Neutrophil (primary cell): ENCODE measurements around the gene SAMD14.

ENCODE experiments used
- H3K27ac ChIP-seq: fragments of 200-600 bp; sonication (generic); 2 replicates; pipeline ENCODE4 v1.5.1; 2016; ENCODE audit warnings: mild to moderate bottlenecking, moderate library complexity
- H3K27me3 ChIP-seq: fragments of 200-600 bp; sonication (generic); 2 replicates; pipeline ENCODE4 v1.6.0; 2016; ENCODE audit warnings: mild to moderate bottlenecking
- H3K36me3 ChIP-seq: fragments of 200-600 bp; sonication (generic); 2 replicates; pipeline ENCODE4 v1.5.1; 2017
- H3K4me1 ChIP-seq, 2 experiments: fragments of 200-600 bp in 1 of 2; sonication (generic) in 1 of 2; 1 replicate in 1 of 2; 2 replicates in 1 of 2; pipeline versions ENCODE4 v1.5.1 to v1.6.1; 2013 to 2016; ENCODE audit warnings: low read depth in 1 of 2, low read length in 1 of 2, mild to moderate bottlenecking in 1 of 2, moderate library complexity in 1 of 2; ENCODE audit not compliant: control insufficient read depth in 1 of 2, insufficient read depth in 1 of 2
- H3K4me3 ChIP-seq, 2 experiments: fragments of 200-600 bp in 1 of 2; sonication (generic) in 1 of 2; 1 replicate in 1 of 2; 2 replicates in 1 of 2; pipeline ENCODE4 v1.5.1; 2013 to 2016; ENCODE audit warnings: low read depth in 1 of 2, low read length in 1 of 2, mild to moderate bottlenecking in 1 of 2, moderate library complexity in 1 of 2
- H3K9me3 ChIP-seq: fragments of 200-600 bp; sonication (generic); 2 replicates; pipeline ENCODE4 v1.5.1; 2016
- TF ChIP-seq, protein P1 (sequence below): fragments of 200-600 bp; sonication (generic); IDR thresholded peaks from 2 replicates; pipeline ENCODE4 v1.5.1; 2016; ENCODE audit warnings: antibody characterized with exemption

Gene SAMD14

DNA sequence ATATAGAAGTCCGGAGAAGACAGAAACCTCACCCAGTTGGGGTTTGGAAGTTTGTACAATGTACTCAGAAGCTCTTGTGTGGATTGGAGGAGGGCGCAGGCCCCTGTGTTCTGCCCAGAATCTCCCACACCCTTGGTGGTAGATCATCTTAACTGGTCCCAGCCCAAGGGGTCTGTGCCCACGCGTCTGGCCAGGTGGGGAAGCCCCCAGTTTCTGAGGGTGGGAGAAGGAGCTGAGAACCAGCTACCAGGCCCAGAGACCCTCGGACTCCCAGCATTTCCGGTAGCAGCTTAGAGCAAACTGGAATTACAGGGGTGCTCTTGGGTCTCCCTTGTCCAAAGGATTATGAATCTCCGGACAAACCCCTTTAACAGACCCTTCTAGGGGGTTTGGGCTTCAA is 22.8 kb upstream of the SAMD14 start:
- Histone ChIP-seq H3K27ac (peak overlapping the region; percentile 99), H3K4me3 (peak overlapping the region in 1 of 2 experiments; percentile 98), H3K27me3 (no peaks in the 10 kb centered on the region), H3K36me3 (no peaks in the 10 kb centered on the region), H3K4me1 (peaks cover 21 to 32% of the 10 kb centered on the region in 2 experiments), H3K9me3 (no peaks in the 10 kb centered on the region)
- TF ChIP-seq, protein P1, sequence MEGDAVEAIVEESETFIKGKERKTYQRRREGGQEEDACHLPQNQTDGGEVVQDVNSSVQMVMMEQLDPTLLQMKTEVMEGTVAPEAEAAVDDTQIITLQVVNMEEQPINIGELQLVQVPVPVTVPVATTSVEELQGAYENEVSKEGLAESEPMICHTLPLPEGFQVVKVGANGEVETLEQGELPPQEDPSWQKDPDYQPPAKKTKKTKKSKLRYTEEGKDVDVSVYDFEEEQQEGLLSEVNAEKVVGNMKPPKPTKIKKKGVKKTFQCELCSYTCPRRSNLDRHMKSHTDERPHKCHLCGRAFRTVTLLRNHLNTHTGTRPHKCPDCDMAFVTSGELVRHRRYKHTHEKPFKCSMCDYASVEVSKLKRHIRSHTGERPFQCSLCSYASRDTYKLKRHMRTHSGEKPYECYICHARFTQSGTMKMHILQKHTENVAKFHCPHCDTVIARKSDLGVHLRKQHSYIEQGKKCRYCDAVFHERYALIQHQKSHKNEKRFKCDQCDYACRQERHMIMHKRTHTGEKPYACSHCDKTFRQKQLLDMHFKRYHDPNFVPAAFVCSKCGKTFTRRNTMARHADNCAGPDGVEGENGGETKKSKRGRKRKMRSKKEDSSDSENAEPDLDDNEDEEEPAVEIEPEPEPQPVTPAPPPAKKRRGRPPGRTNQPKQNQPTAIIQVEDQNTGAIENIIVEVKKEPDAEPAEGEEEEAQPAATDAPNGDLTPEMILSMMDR, result no peak

- TF ChIP-seq, protein P1, result peak; percentile 25
- peak overlapping the region; percentile 99 for H3K27ac ChIP-seq
- peaks cover 28 to 39% of the 10 kb centered on the region in 2 experiments for H3K4me1 ChIP-seq
- no peaks in the 10 kb centered on the region for H3K9me3 ChIP-seq
- H3K27me3 ChIP-seq, result no peaks in the 10 kb centered on the region
- no peaks in the 10 kb centered on the region for H3K36me3 ChIP-seq
- peak overlapping the region; percentile 97 to 98 for H3K4me3 ChIP-seq
Observed at GRCh38 chr17:50151937-50152547, 22.1 kb upstream of the SAMD14 start.

GRCh38 chr17:50151041-50151936 is 21.3 kb upstream of the SAMD14 start:
- peaks cover 35 to 46% of the 10 kb centered on the region in 2 experiments for H3K4me1 ChIP-seq
- no peaks in the 10 kb centered on the region for H3K27me3 ChIP-seq
- H3K9me3 ChIP-seq, result no peaks in the 10 kb centered on the region
- peaks cover 5% of the 10 kb centered on the region for H3K36me3 ChIP-seq
- TF ChIP-seq, protein P1, result peak; percentile 99
- H3K4me3 ChIP-seq, result peak overlapping the region; percentile 97 to 98
- H3K27ac ChIP-seq, result peak overlapping the region; percentile 99

DNA sequence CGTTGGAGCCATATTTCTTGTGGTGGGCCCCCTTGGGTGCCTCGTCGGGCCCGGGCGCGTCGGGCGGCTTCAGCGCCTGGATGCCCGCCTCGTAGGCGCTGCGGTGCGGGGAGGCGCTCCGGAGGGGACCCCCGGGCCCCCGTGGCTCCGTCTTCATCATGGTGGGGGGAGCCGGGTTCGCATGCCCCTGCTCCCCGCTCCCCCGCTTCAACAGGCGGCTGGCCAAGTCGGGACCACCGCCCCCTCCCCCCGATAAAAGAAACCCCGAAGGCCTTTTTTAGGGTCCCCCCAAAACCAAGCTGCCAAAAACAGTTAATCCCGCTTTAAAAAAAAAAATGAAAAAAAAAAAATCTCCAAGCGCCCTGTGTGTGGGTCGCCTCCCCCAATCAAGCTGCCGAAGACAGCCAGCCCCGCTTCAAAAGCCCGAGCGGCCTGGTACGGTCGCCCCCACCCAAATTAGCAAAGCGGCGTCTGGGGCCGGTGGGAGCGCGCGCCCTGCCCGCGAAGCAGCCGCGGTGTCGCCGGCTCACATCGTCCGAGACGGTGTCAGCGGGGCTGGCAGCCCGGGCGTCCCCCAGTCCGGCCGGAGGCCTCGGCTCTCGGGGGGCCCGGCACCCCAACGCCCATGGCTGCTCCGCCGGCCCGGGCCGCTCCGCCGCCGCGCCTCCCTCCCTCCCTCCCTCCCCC is 20.5 kb upstream of the SAMD14 start, which contains the start of gene PPP1R9B:
Gene PPP1R9B (minus strand): TSS at position 324 of the 687 bp plus-strand sequence. CDS start 164 bp downstream, at position 160.
- TF ChIP-seq, protein P1, result no peak
- Histone ChIP-seq H3K4me3 (peak within 1 kb of the TSS; percentile 97 to 98), H3K27ac (peak within 1 kb of the TSS; percentile 99), H3K4me1 (peaks cover 43 to 54% of the 10 kb centered on the region in 2 experiments), H3K27me3 (no peaks in the 10 kb centered on the region), H3K36me3 (peaks cover 11% of the 10 kb centered on the region), H3K9me3 (no peaks in the 10 kb centered on the region)
